Measurements from ENCODE around the gene TERT. TPM values are rescaled to one million over a fixed set of nuclear protein-coding genes. Genes with fewer than 3 reads are reported as not detected.
"Not testable (repeated sequence)": the region's sequence is repeated elsewhere in the genome, so short reads cannot be mapped to it uniquely, and the experiment has no call there.

Gene TERT
- total and polyA plus RNA-seq, 8 donors, result 0.19 to 4.0 (median 0.38) TPM; not detected in 4

- H3K4me3 ChIP-seq, result no peak overlapping the region
- intact Hi-C loops (cut with DNase I; ENCODE audit: low total_unique reads), result no loop called here
- H3K9me3 ChIP-seq, result no peaks in the 10 kb centered on the region
- TF ChIP-seq EP300 (IDR thresholded peaks at IDR 0.05) (no peak), POLR2A (IDR thresholded peaks at IDR 0.05) (no peak), POLR2AphosphoS5 (IDR thresholded peaks at IDR 0.05) (no peak), CTCF (IDR thresholded peaks at IDR 0.05) (no peak)
- WGBS, 5 donors, result 91 to 97% (median 94%) methylated on average over 12 of the region's 12 CpGs
- no peak for DNase-seq
- peak overlapping the region in 1 of 5 donors; percentile 14 for H3K27ac ChIP-seq
- peaks cover 19 to 42% (median 37%) of the 10 kb centered on the region in 4 donors for H3K4me1 ChIP-seq
- no peaks in the 10 kb centered on the region for H3K27me3 ChIP-seq
- peaks cover 47 to 62% (median 59%) of the 10 kb centered on the region in 4 donors for H3K36me3 ChIP-seq
These were observed 47.4 kb upstream of the TERT start for GRCh38 chr5:1342268-1342667.

GRCh38 chr5:1341863-1342262, 47.0 kb upstream of the TERT start:
- Histone ChIP-seq H3K4me1 (peaks cover 19 to 42% (median 37%) of the 10 kb centered on the region in 4 donors), H3K27ac (no peak overlapping the region), H3K9me3 (no peaks in the 10 kb centered on the region), H3K27me3 (no peaks in the 10 kb centered on the region), H3K4me3 (no peak overlapping the region), H3K36me3 (peaks cover 51 to 66% (median 63%) of the 10 kb centered on the region in 4 donors)
- intact Hi-C loops (cut with DNase I; ENCODE audit: low total_unique reads), result no loop called here
- DNase-seq, result no peak
- WGBS, 5 donors, result 86 to 94% (median 89%) methylated on average over 13 to 15 of the region's 15 CpGs
- TF ChIP-seq POLR2AphosphoS5 (IDR thresholded peaks at IDR 0.05) (no peak), CTCF (IDR thresholded peaks at IDR 0.05) (no peak), POLR2A (IDR thresholded peaks at IDR 0.05) (no peak), EP300 (IDR thresholded peaks at IDR 0.05) (no peak)

DNA sequence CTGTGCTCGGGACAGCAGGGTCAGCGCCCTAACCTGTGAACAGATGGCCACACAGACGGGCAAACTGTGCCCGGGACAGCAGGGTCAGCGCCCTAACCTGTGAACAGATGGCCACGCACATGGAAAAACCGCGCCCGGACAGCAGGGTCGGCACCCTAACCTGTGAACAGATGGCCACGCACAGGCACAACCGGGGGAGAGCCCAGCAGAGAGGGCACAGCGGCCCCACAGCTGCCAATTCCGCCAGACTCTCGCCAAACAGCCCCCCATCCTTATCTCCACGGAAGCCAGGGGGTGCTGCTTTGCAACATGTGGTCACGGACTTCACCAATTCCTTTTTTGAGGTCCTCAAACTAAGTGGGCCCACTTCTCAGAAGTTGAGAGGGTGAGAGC, 44.9 kb upstream of the TERT start:
- H3K27me3 ChIP-seq; H3K27ac ChIP-seq; intact Hi-C loops (cut with DNase I; ENCODE audit: low total_unique reads); H3K4me3 ChIP-seq; DNase-seq; H3K9me3 ChIP-seq: not testable (repeated sequence)
- Histone ChIP-seq H3K4me1 (peaks cover 13 to 30% (median 23%) of the 10 kb centered on the region in 4 donors), H3K36me3 (peaks cover 70 to 86% (median 84%) of the 10 kb centered on the region in 4 donors)
- WGBS, 5 donors, result 83 to 93% (median 88%) methylated on average over 6 to 16 of the region's 17 CpGs

DNA sequence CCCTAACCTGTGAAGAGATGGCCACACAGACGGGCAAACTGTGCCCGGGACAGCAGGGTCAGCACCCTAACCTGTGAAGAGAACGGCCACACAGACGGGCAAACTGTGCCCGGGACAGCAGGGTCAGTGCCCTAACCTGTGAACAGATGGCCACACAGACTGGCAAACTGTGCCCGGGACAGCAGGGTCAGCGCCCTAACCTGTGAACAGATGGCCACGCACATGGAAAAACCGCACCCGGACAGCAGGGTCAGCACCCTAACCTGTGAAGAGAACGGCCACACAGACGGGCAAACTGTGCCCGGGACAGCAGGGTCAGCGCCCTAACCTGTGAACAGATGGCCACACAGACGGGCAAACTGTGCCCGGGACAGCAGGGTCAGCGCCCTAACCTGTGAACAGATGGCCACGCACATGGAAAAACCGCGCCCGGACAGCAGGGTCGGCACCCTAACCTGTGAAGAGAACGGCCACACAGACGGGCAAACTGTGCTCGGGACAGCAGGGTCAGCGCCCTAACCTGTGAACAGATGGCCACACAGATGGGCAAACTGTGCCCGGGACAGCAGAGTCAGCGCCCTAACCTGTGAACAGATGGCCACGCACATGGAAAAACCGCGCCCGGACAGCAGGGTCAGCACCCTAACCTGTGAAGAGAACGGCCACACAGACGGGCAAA, 44.4 kb upstream of the TERT start:
- H3K27ac ChIP-seq; DNase-seq; intact Hi-C loops (cut with DNase I; ENCODE audit: low total_unique reads); H3K27me3 ChIP-seq; H3K4me3 ChIP-seq; H3K9me3 ChIP-seq: not testable (repeated sequence)
- Histone ChIP-seq H3K4me1 (peaks cover 13 to 28% (median 21%) of the 10 kb centered on the region in 4 donors), H3K36me3 (peaks cover 74 to 92% (median 89%) of the 10 kb centered on the region in 4 donors)
- WGBS, 5 donors, result 86 to 95% (median 94%) methylated on average over 18 to 33 of the region's 34 CpGs

DNA sequence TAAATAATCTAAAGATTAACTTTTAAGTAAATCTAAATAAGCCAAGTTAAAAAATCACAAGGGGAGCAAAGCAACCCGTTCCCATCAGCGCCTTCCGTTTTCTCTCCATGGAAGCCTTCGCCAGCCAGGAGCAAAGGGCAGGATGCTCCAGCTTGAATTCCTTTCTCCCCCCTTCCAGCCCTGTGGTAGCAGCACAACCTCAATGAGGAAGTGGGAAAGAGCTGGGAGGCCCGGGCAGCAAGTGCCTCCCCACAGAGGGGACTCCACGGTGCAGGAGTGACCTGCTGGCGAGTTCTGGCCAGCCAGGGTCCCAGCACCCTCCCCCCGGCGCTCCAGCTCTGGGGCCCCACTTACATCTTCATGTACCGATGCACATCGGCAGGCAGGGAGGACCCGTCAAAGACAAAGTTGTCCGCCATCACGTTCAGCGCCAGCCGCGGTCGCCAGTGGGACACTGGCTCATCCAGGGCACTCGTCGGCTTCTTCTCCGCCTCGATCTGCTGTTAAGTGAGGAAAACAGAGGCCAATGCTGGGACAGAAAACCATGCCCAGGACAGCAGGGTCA, 43.7 kb upstream of the TERT start:
- H3K4me3 ChIP-seq, result no peak overlapping the region
- TF ChIP-seq EP300 (IDR thresholded peaks at IDR 0.05) (no peak), POLR2A (IDR thresholded peaks at IDR 0.05) (no peak), POLR2AphosphoS5 (IDR thresholded peaks at IDR 0.05) (no peak), CTCF (IDR thresholded peaks at IDR 0.05) (no peak)
- peaks cover 6 to 21% (median 14%) of the 10 kb centered on the region in 4 donors for H3K4me1 ChIP-seq
- no peak overlapping the region for H3K27ac ChIP-seq
- intact Hi-C loops (cut with DNase I; ENCODE audit: low total_unique reads), result no loop called here
- H3K9me3 ChIP-seq, result no peaks in the 10 kb centered on the region
- H3K36me3 ChIP-seq, result peaks cover 80 to 99% (median 96%) of the 10 kb centered on the region in 4 donors
- DNase-seq, result no peak
- WGBS, 5 donors, result 92 to 96% (median 93%) methylated on average over 20 to 22 of the region's 22 CpGs
- H3K27me3 ChIP-seq, result no peaks in the 10 kb centered on the region

Data from stomach (tissue), 9 donors.